IMR-90 (cell line): Measurements from ENCODE around the gene NAPSA.
"Not testable (repeated sequence)": the region's sequence is repeated elsewhere in the genome, so short reads cannot be mapped to it uniquely, and the experiment has no call there.

Experiments used
- FOS ChIP-seq: fragments of 150-350 bp; IDR thresholded peaks from 2 replicates; pipeline ENCODE4 v1.6.1; 2016; ENCODE audit warnings: low read depth, low read length
- MAFK ChIP-seq: IDR thresholded peaks from 2 replicates; pipeline ENCODE4 v1.6.1; 2012; ENCODE audit warnings: low read depth, low read length, improper control_type of control experiment
- MAZ ChIP-seq: IDR thresholded peaks from 2 replicates; pipeline ENCODE4 v1.6.1; 2012; ENCODE audit warnings: low read depth, mild to moderate bottlenecking, low read length, improper control_type of control experiment, moderate library complexity, borderline replicate concordance
- POLR2A ChIP-seq: IDR thresholded peaks from 2 replicates; pipeline ENCODE4 v1.6.1; 2012; ENCODE audit warnings: mild to moderate bottlenecking, low read depth, low read length
- RAD21 ChIP-seq: IDR thresholded peaks from 2 replicates; pipeline ENCODE4 v1.6.1; 2012; ENCODE audit warnings: low read length, improper control_type of control experiment
- TF ChIP-seq, protein P1 (sequence below): conservative IDR thresholded peaks from 2 replicates; pipeline ENCODE4 v1.5.1; 2012; ENCODE audit warnings: mild to moderate bottlenecking, low read depth, low read length, improper control_type of control experiment

- TF ChIP-seq, protein P1, sequence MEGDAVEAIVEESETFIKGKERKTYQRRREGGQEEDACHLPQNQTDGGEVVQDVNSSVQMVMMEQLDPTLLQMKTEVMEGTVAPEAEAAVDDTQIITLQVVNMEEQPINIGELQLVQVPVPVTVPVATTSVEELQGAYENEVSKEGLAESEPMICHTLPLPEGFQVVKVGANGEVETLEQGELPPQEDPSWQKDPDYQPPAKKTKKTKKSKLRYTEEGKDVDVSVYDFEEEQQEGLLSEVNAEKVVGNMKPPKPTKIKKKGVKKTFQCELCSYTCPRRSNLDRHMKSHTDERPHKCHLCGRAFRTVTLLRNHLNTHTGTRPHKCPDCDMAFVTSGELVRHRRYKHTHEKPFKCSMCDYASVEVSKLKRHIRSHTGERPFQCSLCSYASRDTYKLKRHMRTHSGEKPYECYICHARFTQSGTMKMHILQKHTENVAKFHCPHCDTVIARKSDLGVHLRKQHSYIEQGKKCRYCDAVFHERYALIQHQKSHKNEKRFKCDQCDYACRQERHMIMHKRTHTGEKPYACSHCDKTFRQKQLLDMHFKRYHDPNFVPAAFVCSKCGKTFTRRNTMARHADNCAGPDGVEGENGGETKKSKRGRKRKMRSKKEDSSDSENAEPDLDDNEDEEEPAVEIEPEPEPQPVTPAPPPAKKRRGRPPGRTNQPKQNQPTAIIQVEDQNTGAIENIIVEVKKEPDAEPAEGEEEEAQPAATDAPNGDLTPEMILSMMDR: not testable (repeated sequence)
- TF ChIP-seq POLR2A, RAD21, MAZ, FOS, MAFK: not testable (repeated sequence)
Observed at GRCh38 chr19:50347089-50347581, 18.3 kb downstream of the NAPSA start.
